ENCODE results near the gene SUSD1. TPM values are rescaled to one million over a fixed set of nuclear protein-coding genes. Genes with fewer than 3 reads are reported as not detected.

Gene SUSD1
- polyA plus RNA-seq, 1 of the 3 experiments (the other 2 are of a cell fraction): 8.2 TPM

GRCh38 chr9:112145886-112146285 lies 29.2 kb downstream of the SUSD1 start:
- 91% methylated on average over 1 of the region's 1 CpG for WGBS (ENCODE audit: low lambda C conversion rate)
- no peak for DNase-seq
- no peak overlapping the region for H3K4me2 ChIP-seq
- H3K9ac ChIP-seq: no peak overlapping the region
- H3F3A ChIP-seq (replicated peaks; ENCODE audit: insufficient read depth): peaks cover 3% of the 10 kb centered on the region
- TF ChIP-seq RFX5 (IDR thresholded peaks at IDR 0.05; ENCODE audit: low read length) (no peak), NFIC (IDR thresholded peaks at IDR 0.05; ENCODE audit: borderline replicate concordance) (no peak), MXI1 (IDR thresholded peaks at IDR 0.05; ENCODE audit: low read depth, low read length) (no peak), REST (IDR thresholded peaks at IDR 0.05; ENCODE audit: low read depth, low read length) (no peak), FOSL2 (IDR thresholded peaks at IDR 0.05; ENCODE audit: borderline replicate concordance, low read depth) (no peak), JUND (IDR thresholded peaks at IDR 0.05) (no peak), CHD2 (IDR thresholded peaks at IDR 0.05; ENCODE audit: low read length, partially characterized antibody) (no peak), CTCF (IDR thresholded peaks at IDR 0.05) (no peak), FOXJ3 (CRISPR knock-in tag; IDR thresholded peaks at IDR 0.05) (no peak), IRF3 (IDR thresholded peaks at IDR 0.05; ENCODE audit: low read depth, low read length) (no peak), POLR2AphosphoS5 (IDR thresholded peaks at IDR 0.05; ENCODE audit: low read depth, low read length) (no peak), SMC3 (IDR thresholded peaks at IDR 0.05; ENCODE audit: low read depth, low read length) (no peak), TAF1 (IDR thresholded peaks at IDR 0.05; ENCODE audit: borderline replicate concordance, low read depth, low read length) (no peak), TCF12 (IDR thresholded peaks at IDR 0.05) (no peak), FOXM1 (IDR thresholded peaks at IDR 0.05; ENCODE audit: low read depth) (no peak)
- H3K36me3 ChIP-seq (replicated peaks in 1 of 2; ENCODE audit: control insufficient read depth in 1 of 2, insufficient read depth in 2 of 2, low read length in 1 of 2): no peaks in the 10 kb centered on the region
- ChIA-PET POLR2A (no interaction called here), CTCF (interaction anchor here (0.6 to 1.2 kb wide), 2 partner anchors 48 to 109 kb away, joined by 3 read pairs; no protein-coding TSS in a partner anchor)
- H4K20me1 ChIP-seq (ENCODE audit: insufficient read depth): no peaks in the 10 kb centered on the region
- H2AFZ ChIP-seq (ENCODE audit: low read depth): no peak overlapping the region
- no peak overlapping the region for H3K27ac ChIP-seq (ENCODE audit: low read depth in 2 of 2, low read length in 1 of 2)
- H3K27me3 ChIP-seq (ENCODE audit: insufficient read depth): no peaks in the 10 kb centered on the region
- no peaks in the 10 kb centered on the region for H3K9me2 ChIP-seq
- no peaks in the 10 kb centered on the region for H3K9me3 ChIP-seq
- no peak overlapping the region for H3K4me3 ChIP-seq (ENCODE audit: low read depth in 2 of 2, low read length in 1 of 2)
- H3K4me1 ChIP-seq (ENCODE audit: control insufficient read depth in 1 of 2, insufficient read depth in 2 of 2, low read depth in 1 of 2, low read length in 1 of 2): no peaks in the 10 kb centered on the region; a peak in 1 of 4 replicates
- H3K79me2 ChIP-seq (ENCODE audit: insufficient read depth): no peaks in the 10 kb centered on the region

All from SK-N-SH (cell line).